Activated CD4-positive, alpha-beta T cell treated with anti-CD3 and anti-CD28 coated beads for 4 hours (primary cell): ENCODE measurements around the gene PIK3CB.
"Not testable (repeated sequence)": the region's sequence is repeated elsewhere in the genome, so short reads cannot be mapped to it uniquely, and the experiment has no call there.

Source experiments
- DNase-seq, 2 donors: peaks; one replicate each; pipeline ENCODE4 v3.0.0-alpha.2; 2020

PIK3CB gene

DNA sequence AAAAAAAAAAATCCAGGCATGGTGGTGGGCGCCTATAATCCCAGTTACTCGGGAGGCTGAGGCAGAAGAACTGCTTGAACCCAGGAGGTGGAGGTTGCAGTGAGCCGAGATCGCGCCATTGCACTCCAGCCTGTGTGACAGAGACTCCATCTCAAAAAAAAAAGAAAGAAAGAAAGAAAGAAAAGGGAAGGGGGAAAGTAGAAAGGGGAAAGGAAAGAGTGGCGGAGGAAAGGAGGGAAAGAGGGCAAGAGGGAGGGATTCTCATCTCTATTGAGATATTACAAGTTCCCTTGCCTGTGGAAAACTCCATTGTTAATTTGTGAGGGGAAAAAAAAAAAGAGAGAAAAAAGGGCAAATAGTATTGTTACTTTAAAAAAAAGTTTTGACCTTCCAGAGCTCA lies 32.5 kb downstream of the PIK3CB start:
- DNase-seq: not testable (repeated sequence)

DNA sequence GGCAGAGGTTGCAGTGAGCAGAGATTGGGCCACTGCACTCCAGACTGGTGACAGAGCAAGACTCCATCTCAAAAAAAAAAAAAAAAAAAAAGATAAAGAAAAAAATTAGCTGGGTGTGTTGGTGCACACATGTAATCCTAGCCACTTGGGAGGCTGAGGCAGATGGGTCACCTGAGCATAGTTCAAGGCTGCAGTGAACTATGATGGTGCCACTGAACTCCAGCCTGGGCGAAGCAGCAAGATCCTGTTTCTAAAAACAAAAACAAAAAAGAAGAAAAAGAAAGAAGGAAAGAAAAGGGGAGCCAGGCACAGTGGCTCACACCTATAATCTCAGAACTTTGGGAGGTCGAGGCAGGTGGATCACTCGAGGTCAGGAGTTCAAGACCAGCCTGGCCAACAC lies 32.9 kb downstream of the PIK3CB start:
- no peak for DNase-seq

DNA sequence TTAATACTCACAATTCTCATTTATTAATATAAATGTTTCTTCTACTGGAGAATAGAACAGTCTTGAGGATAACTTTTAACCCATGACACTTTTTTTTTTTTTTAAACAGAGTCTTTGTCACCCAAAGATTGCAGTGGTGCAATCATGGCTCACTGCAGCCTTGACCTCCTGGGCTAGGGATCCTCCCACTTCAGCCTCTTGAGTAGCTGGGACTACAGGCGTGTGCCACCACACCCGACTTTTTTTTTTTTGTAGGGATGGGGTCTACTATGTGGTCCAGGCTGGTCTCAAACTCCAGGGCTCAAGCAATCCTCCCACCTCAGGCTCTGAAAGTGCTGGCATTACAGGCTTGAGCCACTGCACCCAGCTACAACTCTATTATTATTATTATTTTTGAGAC lies 34.5 kb downstream of the PIK3CB start:
- DNase-seq: no peak

DNA sequence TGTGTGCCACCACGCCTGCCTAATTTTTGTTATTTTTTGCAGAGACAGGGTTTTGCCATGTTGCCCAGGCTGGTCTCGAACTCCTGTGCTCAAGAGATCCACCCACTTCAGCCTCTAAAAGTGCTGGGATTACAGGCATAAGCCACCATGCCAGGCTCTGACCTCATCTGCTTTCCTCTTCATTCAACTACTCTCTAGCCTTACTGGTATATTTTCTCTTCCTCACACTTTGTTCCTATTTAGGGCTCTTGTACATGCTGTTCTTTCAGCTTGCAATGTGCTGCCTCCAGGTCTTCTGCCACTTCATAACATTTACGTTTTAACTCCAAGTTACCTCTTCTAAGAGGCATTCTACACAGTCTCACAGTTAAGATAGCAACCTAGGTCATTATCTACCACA lies 34.9 kb downstream of the PIK3CB start:
- DNase-seq: no peak

- no peak for DNase-seq
Observed at GRCh38 chr3:138797508-138798038, 37.2 kb downstream of the PIK3CB start.

- no peak for DNase-seq
Observed at GRCh38 chr3:138796761-138797160, 38.0 kb downstream of the PIK3CB start.

GRCh38 chr3:138786788-138787271 lies 47.9 kb downstream of the PIK3CB start:
- DNase-seq: no peak

GRCh38 chr3:138785951-138786350 lies 48.8 kb downstream of the PIK3CB start:
- DNase-seq: no peak

DNA sequence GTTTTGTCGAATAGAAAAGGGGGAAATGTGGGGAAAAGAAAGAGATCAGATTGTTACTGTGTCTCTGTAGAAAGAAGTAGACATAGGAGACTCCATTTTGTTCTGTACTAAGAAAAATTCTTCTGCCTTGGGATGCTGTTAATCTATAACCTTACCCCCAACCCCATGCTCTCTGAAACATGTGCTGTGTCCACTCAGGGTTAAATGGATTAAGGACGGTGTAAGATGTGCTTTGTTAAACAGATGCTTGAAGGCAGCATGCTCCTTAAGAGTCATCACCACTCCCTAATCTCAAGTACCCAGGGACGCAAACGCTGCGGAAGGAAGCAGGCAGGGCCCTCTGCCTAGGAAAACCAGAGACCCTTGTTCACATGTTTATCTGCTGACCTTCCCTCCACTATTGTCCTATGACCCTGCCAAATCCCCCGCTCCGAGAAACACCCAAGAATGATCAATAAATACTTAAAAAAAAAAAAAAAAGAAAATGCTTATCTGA lies 49.3 kb downstream of the PIK3CB start:
- DNase-seq: not testable (repeated sequence)

- DNase-seq: no peak
Observed at GRCh38 chr3:138782755-138783154, 52.0 kb downstream of the PIK3CB start.

DNA sequence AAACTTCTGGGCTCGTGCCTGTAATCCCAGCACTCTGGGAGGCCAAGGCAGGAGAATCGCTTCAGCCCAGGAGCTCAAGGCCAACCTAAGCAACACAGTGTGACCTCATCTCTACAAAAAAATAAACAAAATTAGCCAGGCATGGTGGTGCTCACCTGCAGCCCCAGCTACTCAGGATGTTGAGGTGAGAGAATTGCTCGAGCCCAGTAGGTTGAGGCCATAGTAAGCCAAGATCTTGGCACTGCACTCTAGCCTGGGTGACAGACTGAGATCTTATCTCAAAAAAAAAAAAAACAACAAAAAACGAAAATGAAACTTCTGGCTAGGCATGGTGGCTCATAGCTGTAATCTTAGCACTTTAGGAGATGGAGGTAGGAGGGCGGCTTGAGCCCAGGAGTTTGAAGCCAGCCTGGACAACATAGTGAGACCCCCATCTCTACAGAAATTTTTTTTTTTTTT lies 53.7 kb downstream of the PIK3CB start:
- peak; percentile 19 to 29 for DNase-seq

DNA sequence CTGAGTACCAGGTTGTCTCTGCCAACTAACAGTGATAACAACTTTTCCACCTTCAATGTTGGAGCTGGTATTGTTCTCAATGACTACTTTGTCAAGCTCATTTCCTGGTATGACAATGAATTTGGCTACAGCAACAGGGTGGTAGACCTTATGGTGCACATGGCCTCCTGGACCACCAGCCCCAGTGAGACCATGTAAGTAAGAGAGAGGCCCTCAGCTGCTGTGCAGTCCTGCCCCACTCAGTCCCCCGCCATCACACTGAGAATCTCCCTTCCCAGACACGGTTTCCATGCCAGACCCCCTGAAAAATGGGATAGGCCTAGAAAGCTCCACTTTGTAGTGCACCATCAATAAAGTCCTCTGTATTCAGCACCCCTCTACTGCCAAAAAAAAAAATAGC lies 56.1 kb downstream of the PIK3CB start:
- DNase-seq: no peak

- no peak for DNase-seq
Observed at GRCh38 chr3:138776961-138777360, 57.8 kb downstream of the PIK3CB start.

DNA sequence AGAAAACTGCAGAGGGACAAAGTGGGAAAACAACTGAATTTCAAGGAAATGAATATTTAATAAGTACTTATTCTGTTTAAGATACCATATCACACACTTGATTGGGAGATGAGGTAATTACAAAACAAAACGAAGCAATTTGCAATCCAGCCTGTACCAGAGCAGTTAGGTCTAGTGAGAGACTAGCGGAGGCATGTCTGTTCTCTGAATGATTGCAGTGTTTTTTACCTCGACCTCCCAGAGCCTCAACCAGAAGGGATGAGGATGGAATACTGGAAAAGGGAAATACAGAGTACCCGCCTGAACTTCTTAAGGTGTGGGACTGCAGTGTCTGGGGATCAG lies 59.5 kb downstream of the PIK3CB start:
- no peak for DNase-seq

DNA sequence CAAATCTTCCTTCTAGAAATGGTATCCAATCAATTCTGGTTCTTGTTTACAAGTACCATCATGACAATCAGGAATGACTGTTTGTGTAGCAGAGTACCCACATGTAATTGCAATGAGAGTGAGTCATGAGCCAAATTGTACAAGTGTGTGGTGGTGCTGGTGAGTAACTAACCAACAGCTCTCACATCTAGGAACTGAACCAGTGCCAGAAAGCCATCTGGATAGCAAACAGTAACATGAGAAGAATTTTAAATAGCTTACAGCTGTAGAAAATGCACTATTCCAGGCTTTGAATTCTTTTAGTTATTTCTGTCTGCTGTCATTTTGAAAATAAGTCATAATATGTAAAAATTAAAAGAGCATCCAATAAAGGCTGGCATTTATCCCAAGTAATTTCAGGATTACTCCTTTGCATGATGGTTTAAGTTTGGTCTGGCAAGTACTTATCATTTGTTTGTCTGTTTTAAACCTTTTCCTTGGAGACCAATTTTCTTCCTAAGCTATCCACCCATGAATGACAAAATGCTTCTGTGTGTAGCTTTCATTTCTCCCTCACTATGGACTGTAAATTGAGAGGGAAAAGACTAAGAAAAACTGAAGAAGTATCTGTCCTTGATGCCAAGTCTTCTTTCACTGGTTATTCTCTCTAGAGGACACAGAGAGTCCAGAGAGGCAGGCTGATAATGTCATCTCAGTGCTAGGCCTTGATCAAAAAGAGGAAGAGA lies 60.0 kb downstream of the PIK3CB start:
- no peak for DNase-seq

GRCh38 chr3:138771585-138771984 lies 63.1 kb downstream of the PIK3CB start:
- DNase-seq: no peak

GRCh38 chr3:138769616-138770015 lies 65.1 kb downstream of the PIK3CB start:
- DNase-seq: no peak

DNA sequence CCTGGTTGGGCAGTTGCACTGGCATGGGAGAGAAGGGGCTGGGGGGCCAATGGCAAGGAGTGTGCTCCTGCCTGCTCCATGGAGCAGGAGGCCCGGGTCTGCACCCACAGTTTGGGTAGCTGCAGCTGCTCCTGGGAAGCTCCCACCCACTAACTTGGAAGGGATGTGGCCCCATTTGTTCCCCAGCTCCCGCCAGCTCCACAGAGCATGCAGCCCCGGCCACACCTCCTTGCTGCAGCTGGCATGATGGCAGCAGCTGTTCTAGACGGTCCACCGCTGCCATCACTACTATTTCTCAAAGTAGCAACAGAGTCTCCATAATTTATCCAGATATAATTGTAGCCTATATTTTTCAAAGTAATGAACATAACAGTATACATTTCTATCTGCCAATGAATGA lies 65.8 kb downstream of the PIK3CB start:
- DNase-seq: no peak

DNA sequence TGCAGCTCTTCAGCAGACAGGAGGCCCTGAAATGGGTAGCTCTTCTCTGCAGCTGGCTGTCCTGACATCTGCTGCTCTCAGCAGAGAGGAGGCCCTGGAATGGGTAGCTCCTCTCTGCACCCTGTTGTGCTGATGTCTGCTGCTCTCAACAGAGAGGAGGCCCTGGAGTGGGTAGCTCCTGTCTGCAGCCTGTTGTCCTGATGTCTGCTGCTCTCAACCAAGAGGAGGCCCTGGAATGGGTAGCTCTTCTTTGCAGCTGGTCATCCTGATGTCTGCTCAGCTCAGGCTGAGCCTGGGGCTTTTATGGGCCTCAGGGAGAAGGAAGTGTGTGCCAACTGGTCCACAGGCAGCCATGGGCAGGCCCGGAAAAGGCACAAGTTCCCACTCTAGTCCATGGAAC lies 66.6 kb downstream of the PIK3CB start:
- no peak for DNase-seq

DNA sequence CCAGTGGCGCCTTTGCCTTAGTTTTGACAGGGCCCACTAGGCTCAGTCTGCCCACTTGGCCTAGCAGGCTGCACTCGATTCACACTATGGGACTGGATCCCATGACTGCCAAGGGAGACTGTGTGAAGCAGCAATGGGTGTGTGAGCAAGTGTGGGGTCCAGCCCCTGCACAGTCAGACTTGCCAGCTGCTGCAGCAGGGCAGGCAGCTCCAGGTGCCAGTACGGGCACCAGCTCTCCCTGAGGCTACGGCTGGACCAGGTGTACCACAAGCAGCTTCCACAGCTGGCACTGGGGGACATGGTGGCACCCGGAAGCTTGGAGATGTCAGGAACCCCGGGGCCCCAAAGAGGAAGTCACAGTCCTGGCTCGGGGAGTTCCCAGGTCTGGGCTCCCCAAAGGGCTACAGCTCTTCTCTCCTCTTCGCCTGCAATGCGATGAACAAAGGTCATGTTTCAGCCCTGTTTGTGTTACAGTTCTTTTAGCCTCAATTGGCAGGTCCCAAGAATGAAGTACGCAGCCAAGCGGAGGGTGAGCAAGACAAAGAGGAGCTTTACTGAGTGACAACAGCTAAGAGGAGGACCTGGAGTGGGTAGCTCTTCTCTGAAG lies 67.1 kb downstream of the PIK3CB start:
- DNase-seq: no peak

DNA sequence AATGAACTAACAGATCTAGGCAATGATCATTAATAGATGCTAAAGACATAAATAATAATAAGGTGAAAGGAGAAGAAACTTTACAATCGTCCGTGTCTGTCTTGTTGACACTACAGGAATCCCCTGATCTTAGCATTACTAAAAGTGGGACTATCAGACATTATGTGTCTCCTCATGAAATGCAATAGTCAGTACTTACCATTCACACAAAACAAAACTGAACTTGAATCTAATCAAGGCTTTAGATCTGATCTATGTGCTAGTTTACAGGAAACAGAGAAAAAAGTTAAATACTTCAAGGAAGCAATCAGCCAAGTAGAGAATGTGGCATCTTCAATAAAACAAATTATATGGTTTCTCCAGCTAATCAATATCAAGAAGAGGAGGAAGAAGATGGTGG lies 73.7 kb downstream of the PIK3CB start:
- no peak for DNase-seq

GRCh38 chr3:138748190-138748589 lies 86.5 kb downstream of the PIK3CB start:
- no peak for DNase-seq

DNA sequence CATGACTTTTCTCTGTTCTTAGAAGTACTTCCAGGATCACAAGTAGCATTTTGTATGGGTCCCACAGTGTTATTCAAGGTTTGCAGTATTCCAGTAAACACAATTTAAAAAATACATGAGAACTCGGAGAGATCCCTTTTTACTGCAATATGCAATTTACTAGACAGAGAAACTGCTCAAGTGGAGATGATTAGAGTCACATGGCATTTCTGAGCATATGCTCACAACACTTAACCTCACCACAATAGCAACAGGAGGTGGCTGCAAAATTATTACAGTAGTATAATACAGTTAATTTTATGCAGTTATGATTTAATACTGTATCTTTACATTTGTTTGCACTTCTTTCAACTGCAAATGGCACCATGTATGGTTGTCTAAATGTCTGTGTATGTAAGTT lies 87.5 kb downstream of the PIK3CB start:
- DNase-seq: no peak

DNA sequence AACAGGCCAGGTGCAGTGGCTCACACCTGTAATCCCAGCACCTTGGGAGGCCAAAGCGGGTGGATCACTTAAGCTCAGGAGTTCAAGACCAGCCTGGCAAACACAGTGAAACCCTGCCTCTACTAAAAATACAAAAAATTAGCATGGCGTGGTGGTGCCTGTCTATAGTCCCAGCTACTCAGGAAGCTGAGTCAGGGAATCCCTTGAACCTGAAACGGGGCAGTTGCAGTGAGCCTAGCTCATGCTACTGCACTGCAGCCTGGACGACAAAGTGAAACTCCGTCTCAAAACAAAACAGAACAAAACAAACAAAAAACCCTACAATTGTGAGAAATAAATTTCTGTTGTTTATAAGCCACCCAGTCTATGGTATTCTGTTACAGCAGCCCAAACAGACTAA lies 94.7 kb downstream of the PIK3CB start:
- no peak for DNase-seq
